GM19395 (cell line): ENCODE measurements around the gene PDK3.

Experiments
- ATAC-seq: cut with Tn5 transposase; IDR thresholded peaks from one replicate; pipeline ENCODE4 v1.9.1; 2021; ENCODE audit warnings: mild to moderate bottlenecking, moderate library complexity; ENCODE audit not compliant: unreplicated experiment

PDK3 gene

GRCh38 chrX:24547961-24548360 is 82.9 kb downstream of the PDK3 start:
- no peak for ATAC-seq

GRCh38 chrX:24550166-24550565 is 85.1 kb downstream of the PDK3 start:
- no peak for ATAC-seq

- no peak for ATAC-seq
Measured at GRCh38 chrX:24553011-24553410, 87.9 kb downstream of the PDK3 start.

- no peak for ATAC-seq
Measured at GRCh38 chrX:24561121-24561520, 96.0 kb downstream of the PDK3 start.

- no peak for ATAC-seq
Measured at GRCh38 chrX:24563291-24564010, 98.4 kb downstream of the PDK3 start.

GRCh38 chrX:24566240-24566639 is 101.2 kb downstream of the PDK3 start:
- ATAC-seq = no peak

- ATAC-seq = no peak
Measured at GRCh38 chrX:24567169-24567568, 102.1 kb downstream of the PDK3 start.

GRCh38 chrX:24574743-24575142 is 109.7 kb downstream of the PDK3 start:
- no peak for ATAC-seq

- no peak for ATAC-seq
Measured at GRCh38 chrX:24575496-24575895, 110.4 kb downstream of the PDK3 start.

GRCh38 chrX:24577091-24577490 is 112.0 kb downstream of the PDK3 start:
- ATAC-seq = no peak
